ENCODE data around the gene ASCC1. TPM values are rescaled to one million over a fixed set of nuclear protein-coding genes. Genes with fewer than 3 reads are reported as not detected.
"Not testable (repeated sequence)": the region's sequence is repeated elsewhere in the genome, so short reads cannot be mapped to it uniquely, and the experiment has no call there.

The ASCC1 gene
- total RNA-seq, 1 experiment from 2014 or later = 34.9 TPM

- H3K4me1 ChIP-seq = no peaks in the 10 kb centered on the region
- DNase-seq = no peak
- H3K27me3 ChIP-seq = no peaks in the 10 kb centered on the region
- H3K36me3 ChIP-seq = peaks cover 5% of the 10 kb centered on the region
- H3K27ac ChIP-seq = no peak overlapping the region
- H3K4me3 ChIP-seq = no peak overlapping the region
- H3K9me3 ChIP-seq (replicated peaks) = no peaks in the 10 kb centered on the region
These were observed 2.6 kb upstream of the ASCC1 start for GRCh38 chr10:72218726-72219125.

GRCh38 chr10:72218325-72218724 lies 2.2 kb upstream of the ASCC1 start:
- Histone ChIP-seq H3K27me3 (no peaks in the 10 kb centered on the region), H3K9me3 (replicated peaks) (no peaks in the 10 kb centered on the region), H3K4me3 (no peak overlapping the region), H3K4me1 (no peaks in the 10 kb centered on the region), H3K27ac (no peak overlapping the region), H3K36me3 (peaks cover 5% of the 10 kb centered on the region; the same call in 1 of the 2 replicates)
- no peak for DNase-seq

- not testable (repeated sequence) for H3K27ac ChIP-seq; H3K27me3 ChIP-seq; DNase-seq; H3K4me3 ChIP-seq; H3K9me3 ChIP-seq (replicated peaks); H3K4me1 ChIP-seq
- peaks cover 10% of the 10 kb centered on the region for H3K36me3 ChIP-seq
These were observed 4.2 kb downstream of the ASCC1 start for GRCh38 chr10:72211832-72212231.

- H3K27me3 ChIP-seq; H3K27ac ChIP-seq; H3K4me1 ChIP-seq; H3K9me3 ChIP-seq (replicated peaks); H3K4me3 ChIP-seq; DNase-seq: not testable (repeated sequence)
- H3K36me3 ChIP-seq = peaks cover 10% of the 10 kb centered on the region
These were observed 4.7 kb downstream of the ASCC1 start for GRCh38 chr10:72211381-72211780.

GRCh38 chr10:72208526-72208925 lies 7.5 kb downstream of the ASCC1 start:
- not testable (repeated sequence) for H3K27ac ChIP-seq, H3K4me3 ChIP-seq

GRCh38 chr10:72206511-72207229 lies 9.4 kb downstream of the ASCC1 start:
- Histone ChIP-seq H3K36me3 (peaks cover 11% of the 10 kb centered on the region; the same call in 1 of the 2 replicates), H3K27me3 (no peaks in the 10 kb centered on the region), H3K4me3 (no peak overlapping the region), H3K9me3 (replicated peaks) (no peaks in the 10 kb centered on the region), H3K4me1 (no peaks in the 10 kb centered on the region), H3K27ac (no peak overlapping the region)
- DNase-seq = no peak

More at GRCh38 chr10:72208526-72208925, 7.5 kb downstream of the ASCC1 start:
- H3K27me3 ChIP-seq; H3K4me1 ChIP-seq; DNase-seq; H3K9me3 ChIP-seq (replicated peaks): not testable (repeated sequence)
- H3K36me3 ChIP-seq = peaks cover 10% of the 10 kb centered on the region

- Histone ChIP-seq H3K4me1 (no peaks in the 10 kb centered on the region), H3K36me3 (peaks cover 9% of the 10 kb centered on the region; the same call in 1 of the 2 replicates), H3K4me3 (no peak overlapping the region), H3K27me3 (no peaks in the 10 kb centered on the region), H3K9me3 (replicated peaks) (no peaks in the 10 kb centered on the region), H3K27ac (no peak overlapping the region)
- DNase-seq = no peak
These were observed 11.4 kb downstream of the ASCC1 start for GRCh38 chr10:72204724-72205123.

- Histone ChIP-seq H3K27ac (no peak overlapping the region), H3K27me3 (no peaks in the 10 kb centered on the region), H3K36me3 (peaks cover 8% of the 10 kb centered on the region; the same call in 1 of the 2 replicates), H3K4me1 (no peaks in the 10 kb centered on the region), H3K4me3 (no peak overlapping the region), H3K9me3 (replicated peaks) (no peaks in the 10 kb centered on the region)
- DNase-seq = no peak
These were observed 11.8 kb downstream of the ASCC1 start for GRCh38 chr10:72204296-72204695.

- no peaks in the 10 kb centered on the region for H3K9me3 ChIP-seq (replicated peaks)
- H3K27me3 ChIP-seq = no peaks in the 10 kb centered on the region
- H3K4me3 ChIP-seq = no peak overlapping the region
- no peak for DNase-seq
- no peak overlapping the region for H3K27ac ChIP-seq
- peaks cover 9% of the 10 kb centered on the region; the same call in 1 of the 2 replicates for H3K36me3 ChIP-seq
- H3K4me1 ChIP-seq = no peaks in the 10 kb centered on the region
These were observed 14.8 kb downstream of the ASCC1 start for GRCh38 chr10:72201293-72201692.

GRCh38 chr10:72200883-72201282 lies 15.2 kb downstream of the ASCC1 start:
- no peak overlapping the region for H3K27ac ChIP-seq
- no peaks in the 10 kb centered on the region for H3K9me3 ChIP-seq (replicated peaks)
- peaks cover 11% of the 10 kb centered on the region; the same call in 1 of the 2 replicates for H3K36me3 ChIP-seq
- H3K27me3 ChIP-seq = no peaks in the 10 kb centered on the region
- no peaks in the 10 kb centered on the region for H3K4me1 ChIP-seq
- DNase-seq = no peak
- no peak overlapping the region for H3K4me3 ChIP-seq

GRCh38 chr10:72194949-72195348 lies 21.1 kb downstream of the ASCC1 start:
- Histone ChIP-seq H3K27me3 (no peaks in the 10 kb centered on the region), H3K36me3 (peaks cover 6% of the 10 kb centered on the region; the same call in 1 of the 2 replicates), H3K4me3 (no peak overlapping the region), H3K4me1 (no peaks in the 10 kb centered on the region), H3K27ac (no peak overlapping the region), H3K9me3 (replicated peaks) (no peaks in the 10 kb centered on the region)
- no peak for DNase-seq

- no peaks in the 10 kb centered on the region for H3K9me3 ChIP-seq (replicated peaks)
- DNase-seq = no peak
- H3K4me3 ChIP-seq = no peak overlapping the region
- H3K27me3 ChIP-seq = no peaks in the 10 kb centered on the region
- H3K4me1 ChIP-seq = no peaks in the 10 kb centered on the region
- H3K27ac ChIP-seq = no peak overlapping the region
- peaks cover 8% of the 10 kb centered on the region; the same call in 1 of the 2 replicates for H3K36me3 ChIP-seq
These were observed 29.1 kb downstream of the ASCC1 start for GRCh38 chr10:72186982-72187330.

GRCh38 chr10:72186258-72186981 lies 29.7 kb downstream of the ASCC1 start:
- no peak overlapping the region for H3K27ac ChIP-seq
- H3K4me3 ChIP-seq = no peak overlapping the region
- no peaks in the 10 kb centered on the region for H3K9me3 ChIP-seq (replicated peaks)
- no peaks in the 10 kb centered on the region for H3K27me3 ChIP-seq
- peaks cover 8% of the 10 kb centered on the region; the same call in 1 of the 2 replicates for H3K36me3 ChIP-seq
- H3K4me1 ChIP-seq = no peaks in the 10 kb centered on the region
- DNase-seq = no peak

GRCh38 chr10:72184156-72184555 lies 31.9 kb downstream of the ASCC1 start:
- peaks cover 8% of the 10 kb centered on the region; the same call in 1 of the 2 replicates for H3K36me3 ChIP-seq
- no peak overlapping the region for H3K27ac ChIP-seq
- H3K4me1 ChIP-seq = no peaks in the 10 kb centered on the region
- H3K9me3 ChIP-seq (replicated peaks) = no peaks in the 10 kb centered on the region
- H3K27me3 ChIP-seq = no peaks in the 10 kb centered on the region
- no peak overlapping the region for H3K4me3 ChIP-seq
- DNase-seq = no peak

- H3K27me3 ChIP-seq = no peaks in the 10 kb centered on the region
- H3K36me3 ChIP-seq = peaks cover 6% of the 10 kb centered on the region; the same call in 1 of the 2 replicates
- DNase-seq = no peak
- H3K27ac ChIP-seq = no peak overlapping the region
- no peaks in the 10 kb centered on the region for H3K4me1 ChIP-seq
- no peak overlapping the region for H3K4me3 ChIP-seq
- H3K9me3 ChIP-seq (replicated peaks) = no peaks in the 10 kb centered on the region
These were observed 38.6 kb downstream of the ASCC1 start for GRCh38 chr10:72177454-72177853.

Data from SJCRH30 (cell line).